SK-N-SH treated with all-trans-retinoic acid at 6 μM for 48 hours (cell line): ENCODE results near the gene ROPN1L.

Experiments used
- BACH2 ChIP-seq: fragments of 250-450 bp; sonication (Bioruptor Pico); IDR thresholded peaks from 2 replicates; pipeline ENCODE4 v1.9.0; 2021; ENCODE audit warnings: mild to moderate bottlenecking, borderline replicate concordance
- PATZ1 ChIP-seq: fragments of 250-450 bp; sonication (Bioruptor Pico); IDR thresholded peaks from 2 replicates; pipeline ENCODE4 v1.8.0; 2020; ENCODE audit warnings: mild to moderate bottlenecking, moderate library complexity, borderline replicate concordance
- ZFP3 ChIP-seq: fragments of 250-450 bp; sonication (Bioruptor Pico); IDR thresholded peaks from 2 replicates; pipeline ENCODE4 v1.5.0; 2020; ENCODE audit warnings: mild to moderate bottlenecking, moderate library complexity
- ZFP30 ChIP-seq: fragments of 450-650 bp; formaldehyde crosslinking; IDR thresholded peaks from 2 replicates; pipeline ENCODE4 v1.5.0; 2022; ENCODE audit warnings: mild to moderate bottlenecking, moderate library complexity

DNA sequence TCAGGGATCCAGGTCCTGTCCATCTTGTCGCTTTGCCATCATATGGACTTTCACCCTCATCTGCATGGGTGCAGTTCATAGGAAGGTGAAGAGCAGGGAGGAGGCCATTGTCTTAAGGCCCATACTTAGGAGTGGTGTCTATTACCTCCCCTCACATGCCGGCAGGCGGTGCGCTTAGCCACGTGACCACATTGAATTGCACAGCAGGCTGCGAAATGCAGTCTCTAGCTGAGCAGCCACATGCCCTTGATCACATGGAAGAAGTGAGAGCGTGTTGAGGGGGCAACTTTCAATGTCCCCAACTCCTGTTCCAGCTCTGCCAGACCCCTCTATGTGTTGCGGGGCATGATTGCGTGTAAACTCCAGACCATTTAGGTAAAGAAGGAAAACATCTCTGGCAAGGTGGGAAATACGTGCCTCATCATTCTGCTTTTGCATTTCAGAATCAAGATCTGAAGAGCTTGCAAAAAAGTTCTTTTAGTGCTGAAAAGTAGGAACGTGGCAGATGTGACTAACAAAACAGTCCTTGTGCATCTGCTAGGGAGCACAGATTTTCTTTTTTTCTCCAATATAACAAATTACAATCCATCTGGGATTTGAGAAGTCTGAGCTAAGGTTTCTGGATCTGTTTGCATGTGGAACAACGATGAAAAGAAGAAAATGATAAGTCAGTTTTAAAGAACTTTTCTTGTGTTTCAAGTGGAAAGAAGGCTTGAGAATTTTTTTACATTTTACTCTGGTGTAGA, 34.4 kb downstream of the ROPN1L start:
- TF ChIP-seq ZFP3 (CRISPR knock-in tag) (no peak), PATZ1 (CRISPR knock-in tag) (no peak), ZFP30 (CRISPR knock-in tag) (no peak), BACH2 (no peak)
